ENCODE measurements around the gene ETV6. TPM values are rescaled to one million over a fixed set of nuclear protein-coding genes. Genes with fewer than 3 reads are reported as not detected.

Gene ETV6
- total RNA-seq, 2 experiments from 2014 or later, result 17.1 to 19.3 TPM

GRCh38 chr12:11847539-11847938 is 198.1 kb downstream of the ETV6 start:
- ChIA-PET POLR2A (no interaction called here), CTCF (ENCODE audit: unreplicated experiment) (no interaction called here)
- BruUV-seq (replicated peaks), result no TSS peak
- TF ChIP-seq, protein P1, sequence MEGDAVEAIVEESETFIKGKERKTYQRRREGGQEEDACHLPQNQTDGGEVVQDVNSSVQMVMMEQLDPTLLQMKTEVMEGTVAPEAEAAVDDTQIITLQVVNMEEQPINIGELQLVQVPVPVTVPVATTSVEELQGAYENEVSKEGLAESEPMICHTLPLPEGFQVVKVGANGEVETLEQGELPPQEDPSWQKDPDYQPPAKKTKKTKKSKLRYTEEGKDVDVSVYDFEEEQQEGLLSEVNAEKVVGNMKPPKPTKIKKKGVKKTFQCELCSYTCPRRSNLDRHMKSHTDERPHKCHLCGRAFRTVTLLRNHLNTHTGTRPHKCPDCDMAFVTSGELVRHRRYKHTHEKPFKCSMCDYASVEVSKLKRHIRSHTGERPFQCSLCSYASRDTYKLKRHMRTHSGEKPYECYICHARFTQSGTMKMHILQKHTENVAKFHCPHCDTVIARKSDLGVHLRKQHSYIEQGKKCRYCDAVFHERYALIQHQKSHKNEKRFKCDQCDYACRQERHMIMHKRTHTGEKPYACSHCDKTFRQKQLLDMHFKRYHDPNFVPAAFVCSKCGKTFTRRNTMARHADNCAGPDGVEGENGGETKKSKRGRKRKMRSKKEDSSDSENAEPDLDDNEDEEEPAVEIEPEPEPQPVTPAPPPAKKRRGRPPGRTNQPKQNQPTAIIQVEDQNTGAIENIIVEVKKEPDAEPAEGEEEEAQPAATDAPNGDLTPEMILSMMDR (conservative IDR thresholded peaks at IDR 0.05; ENCODE audit: low read length), result no peak
- TF ChIP-seq EZH2phosphoT487 (IDR thresholded peaks at IDR 0.05; ENCODE audit: borderline replicate concordance, low read depth, low read length), result no peak
- Histone ChIP-seq H3K4me2 (ENCODE audit: low read length) (no peak overlapping the region), H3K9me2 (ENCODE audit: insufficient read depth, low read length) (no peaks in the 10 kb centered on the region), H3K4me1 (ENCODE audit: insufficient read depth, low read length, poor library complexity, severe bottlenecking) (no peaks in the 10 kb centered on the region), H4K20me1 (ENCODE audit: insufficient read depth, low read length) (no peaks in the 10 kb centered on the region), H3K27ac (ENCODE audit: low read depth, low read length, poor library complexity, severe bottlenecking) (no peak overlapping the region), H3K4me3 (ENCODE audit: low read depth, low read length, poor library complexity, severe bottlenecking) (no peak overlapping the region), H3K79me2 (ENCODE audit: insufficient read depth, low read depth, low read length) (no peaks in the 10 kb centered on the region), H3K9me3 (ENCODE audit: low read length) (no peaks in the 10 kb centered on the region), H3K36me3 (ENCODE audit: insufficient read depth, low read length) (peaks cover 26% of the 10 kb centered on the region), H2AFZ (ENCODE audit: low read length) (no peak overlapping the region)
- intact Hi-C loops (cut with micrococcal nuclease; ENCODE audit: unreplicated experiment), result no loop called here
- DNase-seq (ENCODE audit: low spot score), result no peak

- H4K20me1 ChIP-seq (ENCODE audit: insufficient read depth, low read length), result no peaks in the 10 kb centered on the region
- peaks cover 21% of the 10 kb centered on the region for H3K36me3 ChIP-seq (ENCODE audit: insufficient read depth, low read length)
- TF ChIP-seq, protein P1 (conservative IDR thresholded peaks at IDR 0.05; ENCODE audit: low read length), result no peak
- TF ChIP-seq EZH2phosphoT487 (IDR thresholded peaks at IDR 0.05; ENCODE audit: borderline replicate concordance, low read depth, low read length), result no peak
- ChIA-PET CTCF (ENCODE audit: unreplicated experiment) (no interaction called here), POLR2A (no interaction called here)
- H3K4me2 ChIP-seq (ENCODE audit: low read length), result no peak overlapping the region
- H3K9me3 ChIP-seq (ENCODE audit: low read length), result no peaks in the 10 kb centered on the region
- H3K79me2 ChIP-seq (ENCODE audit: insufficient read depth, low read depth, low read length), result no peaks in the 10 kb centered on the region
- H3K4me1 ChIP-seq (ENCODE audit: insufficient read depth, low read length, poor library complexity, severe bottlenecking), result peaks cover under 1% of the 10 kb centered on the region
- H2AFZ ChIP-seq (ENCODE audit: low read length), result no peak overlapping the region
- H3K9me2 ChIP-seq (ENCODE audit: insufficient read depth, low read length), result no peaks in the 10 kb centered on the region
- H3K4me3 ChIP-seq (ENCODE audit: low read depth, low read length, poor library complexity, severe bottlenecking), result no peak overlapping the region
- no peak overlapping the region for H3K27ac ChIP-seq (ENCODE audit: low read depth, low read length, poor library complexity, severe bottlenecking)
- no peak for DNase-seq (ENCODE audit: low spot score)
- no TSS peak for BruUV-seq (replicated peaks)
- intact Hi-C loops (cut with micrococcal nuclease; ENCODE audit: unreplicated experiment), result no loop called here
Measured at GRCh38 chr12:11849757-11850504, 200.5 kb downstream of the ETV6 start.

- peaks cover 32% of the 10 kb centered on the region for H3K36me3 ChIP-seq (ENCODE audit: insufficient read depth, low read length)
- intact Hi-C loops (cut with micrococcal nuclease; ENCODE audit: unreplicated experiment), result no loop called here
- POLR2A ChIA-PET, result interaction anchor here (0.7 to 1.4 kb wide), 2 partner anchors 23 to 797 kb away, joined by 3 read pairs; no protein-coding TSS in a partner anchor
- H3K4me3 ChIP-seq (ENCODE audit: low read depth, low read length, poor library complexity, severe bottlenecking), result no peak overlapping the region
- peaks cover 15% of the 10 kb centered on the region for H3K4me1 ChIP-seq (ENCODE audit: insufficient read depth, low read length, poor library complexity, severe bottlenecking)
- no peaks in the 10 kb centered on the region for H4K20me1 ChIP-seq (ENCODE audit: insufficient read depth, low read length)
- H3K9me2 ChIP-seq (ENCODE audit: insufficient read depth, low read length), result no peaks in the 10 kb centered on the region
- H3K27ac ChIP-seq (ENCODE audit: low read depth, low read length, poor library complexity, severe bottlenecking), result no peak overlapping the region
- H3K4me2 ChIP-seq (ENCODE audit: low read length), result no peak overlapping the region; the same call in 1 of the 2 replicates
- H3K9me3 ChIP-seq (ENCODE audit: low read length), result no peaks in the 10 kb centered on the region
- H2AFZ ChIP-seq (ENCODE audit: low read length), result no peak overlapping the region
- CTCF ChIA-PET (ENCODE audit: unreplicated experiment), result no interaction called here
- TF ChIP-seq EZH2phosphoT487 (IDR thresholded peaks at IDR 0.05; ENCODE audit: borderline replicate concordance, low read depth, low read length), result no peak
- TF ChIP-seq, protein P1 (conservative IDR thresholded peaks at IDR 0.05; ENCODE audit: low read length), result no peak
- BruUV-seq (replicated peaks), result no TSS peak
- no peaks in the 10 kb centered on the region for H3K79me2 ChIP-seq (ENCODE audit: insufficient read depth, low read depth, low read length)
- DNase-seq (ENCODE audit: low spot score), result no peak
Measured at GRCh38 chr12:11853126-11853525, 203.7 kb downstream of the ETV6 start.
